Measurements from ENCODE around the gene DPF1. TPM values are rescaled to one million over a fixed set of nuclear protein-coding genes. Genes with fewer than 3 reads are reported as not detected.

The DPF1 gene
- total RNA-seq, 2 donors from 2014 or later = 1.8 TPM; not detected in 1

DNA sequence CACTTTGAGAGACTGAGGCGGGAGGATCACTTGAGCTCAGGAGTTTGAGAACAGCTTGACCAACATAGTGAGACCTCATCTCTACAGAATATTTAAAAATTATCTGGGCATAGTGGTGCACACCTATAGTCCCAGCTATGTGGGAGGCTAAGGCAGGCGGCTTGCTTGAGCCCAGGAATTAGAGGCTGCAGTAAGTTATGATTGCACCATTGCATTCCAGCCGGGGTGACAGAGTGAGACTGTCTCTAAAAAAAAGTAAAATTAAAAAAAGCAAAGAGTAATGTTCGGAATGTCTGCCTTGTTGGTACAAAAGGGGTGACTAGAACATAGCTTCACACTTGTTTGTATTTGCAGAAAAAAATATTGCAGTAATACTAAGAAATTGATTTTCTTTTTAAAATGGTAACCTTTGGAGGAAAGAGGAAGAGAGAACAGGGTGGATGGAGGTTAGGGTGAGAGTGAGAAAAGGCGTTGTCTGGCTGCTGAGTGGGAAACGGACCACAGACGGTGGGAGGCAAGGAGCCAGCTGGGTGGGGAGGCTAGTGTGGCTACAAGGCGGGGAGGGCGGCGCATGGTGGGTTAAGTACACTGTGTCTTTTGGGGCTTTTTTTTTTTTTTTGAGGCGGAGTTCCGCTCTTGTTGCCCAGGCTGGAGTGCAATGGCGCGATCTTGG is 21.9 kb upstream of the DPF1 start:
- no peaks in the 10 kb centered on the region for H3K4me1 ChIP-seq (replicated peaks)
- intact Hi-C loops (cut with DNase I) = loop anchor here (2.0 kb wide), 1 partner anchor 89 kb away; the partner anchor contains the start of gene CATSPERG
- TF ChIP-seq, protein P1, sequence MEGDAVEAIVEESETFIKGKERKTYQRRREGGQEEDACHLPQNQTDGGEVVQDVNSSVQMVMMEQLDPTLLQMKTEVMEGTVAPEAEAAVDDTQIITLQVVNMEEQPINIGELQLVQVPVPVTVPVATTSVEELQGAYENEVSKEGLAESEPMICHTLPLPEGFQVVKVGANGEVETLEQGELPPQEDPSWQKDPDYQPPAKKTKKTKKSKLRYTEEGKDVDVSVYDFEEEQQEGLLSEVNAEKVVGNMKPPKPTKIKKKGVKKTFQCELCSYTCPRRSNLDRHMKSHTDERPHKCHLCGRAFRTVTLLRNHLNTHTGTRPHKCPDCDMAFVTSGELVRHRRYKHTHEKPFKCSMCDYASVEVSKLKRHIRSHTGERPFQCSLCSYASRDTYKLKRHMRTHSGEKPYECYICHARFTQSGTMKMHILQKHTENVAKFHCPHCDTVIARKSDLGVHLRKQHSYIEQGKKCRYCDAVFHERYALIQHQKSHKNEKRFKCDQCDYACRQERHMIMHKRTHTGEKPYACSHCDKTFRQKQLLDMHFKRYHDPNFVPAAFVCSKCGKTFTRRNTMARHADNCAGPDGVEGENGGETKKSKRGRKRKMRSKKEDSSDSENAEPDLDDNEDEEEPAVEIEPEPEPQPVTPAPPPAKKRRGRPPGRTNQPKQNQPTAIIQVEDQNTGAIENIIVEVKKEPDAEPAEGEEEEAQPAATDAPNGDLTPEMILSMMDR (IDR thresholded peaks at IDR 0.05) = no peak
- TF ChIP-seq POLR2AphosphoS5 (IDR thresholded peaks at IDR 0.05) (no peak), POLR2A (IDR thresholded peaks at IDR 0.05) (no peak)

DNA sequence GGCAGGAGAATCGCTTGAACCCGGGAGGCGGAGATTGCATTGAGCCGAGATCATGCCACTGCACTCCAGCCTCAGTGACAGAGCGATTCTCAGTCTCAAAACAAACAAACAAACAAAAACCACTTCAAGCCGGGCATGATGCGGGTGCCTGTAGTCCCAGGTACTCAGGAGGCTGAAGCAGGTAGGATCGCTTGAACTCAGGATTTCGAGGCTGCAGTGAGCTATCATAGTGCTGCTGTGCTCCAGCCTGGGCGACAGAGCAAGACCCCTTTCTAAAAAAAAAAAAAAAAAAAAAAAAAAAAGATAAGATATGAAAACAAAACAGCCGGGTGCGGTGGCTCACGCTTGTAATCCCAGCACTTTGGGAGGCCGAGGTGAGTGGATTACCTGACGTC is 19.3 kb upstream of the DPF1 start:
- H3K36me3 ChIP-seq = no peaks in the 10 kb centered on the region
- H3K4me3 ChIP-seq = no peak overlapping the region
- TF ChIP-seq POLR2A (IDR thresholded peaks at IDR 0.05) (no peak), POLR2AphosphoS5 (IDR thresholded peaks at IDR 0.05) (no peak)
- TF ChIP-seq, protein P1 (IDR thresholded peaks at IDR 0.05) = no peak
- no peaks in the 10 kb centered on the region for H3K9me3 ChIP-seq
- no peaks in the 10 kb centered on the region for H3K4me1 ChIP-seq (replicated peaks)
- DNase-seq (ENCODE audit: low spot score) = no peak
- H3K27ac ChIP-seq = no peak overlapping the region
- H3K27me3 ChIP-seq (replicated peaks; ENCODE audit: insufficient read depth) = no peaks in the 10 kb centered on the region
- intact Hi-C loops (cut with DNase I) = no loop called here
- 73% methylated on average over 15 of the region's 15 CpGs for WGBS

More for the DNA sequence above, 21.9 kb upstream of the DPF1 start:
- Histone ChIP-seq H3K27me3 (replicated peaks; ENCODE audit: insufficient read depth) (no peaks in the 10 kb centered on the region), H3K27ac (no peak overlapping the region), H3K9me3 (no peaks in the 10 kb centered on the region), H3K4me3 (no peak overlapping the region), H3K36me3 (no peaks in the 10 kb centered on the region)
- DNase-seq (ENCODE audit: low spot score) = no peak
- 62% methylated on average over 14 of the region's 14 CpGs for WGBS

DNA sequence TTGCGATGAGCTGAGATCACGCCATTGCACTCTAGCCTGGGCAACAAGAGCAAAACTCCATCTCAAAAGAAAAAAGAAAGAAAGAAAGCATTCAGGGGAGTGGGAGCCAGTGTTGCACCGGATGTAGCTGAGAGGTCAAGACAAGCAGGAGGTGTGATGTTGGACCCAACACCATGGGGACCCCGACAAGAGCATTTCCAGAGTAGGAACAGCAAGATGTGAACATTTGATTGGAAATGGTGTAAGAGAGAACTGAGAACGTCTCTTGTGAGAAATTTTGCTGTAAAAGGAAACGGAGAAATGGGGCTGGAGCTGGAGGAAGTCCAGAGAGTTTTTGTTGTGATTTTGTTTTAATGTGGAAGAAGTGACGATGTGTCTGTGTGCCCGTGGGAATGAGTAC is 15.8 kb upstream of the DPF1 start:
- H3K27ac ChIP-seq = no peak overlapping the region
- 55% methylated on average over 8 of the region's 8 CpGs for WGBS
- H3K36me3 ChIP-seq = no peaks in the 10 kb centered on the region
- no peaks in the 10 kb centered on the region for H3K9me3 ChIP-seq
- H3K27me3 ChIP-seq (replicated peaks; ENCODE audit: insufficient read depth) = no peaks in the 10 kb centered on the region
- no peak overlapping the region for H3K4me3 ChIP-seq
- TF ChIP-seq, protein P1 (IDR thresholded peaks at IDR 0.05) = no peak
- TF ChIP-seq POLR2AphosphoS5 (IDR thresholded peaks at IDR 0.05) (no peak), POLR2A (IDR thresholded peaks at IDR 0.05) (no peak)
- intact Hi-C loops (cut with DNase I) = loop anchor here (10.0 kb wide), 1 partner anchor 95 kb away; no protein-coding TSS in a partner anchor
- H3K4me1 ChIP-seq (replicated peaks) = no peaks in the 10 kb centered on the region
- no peak for DNase-seq (ENCODE audit: low spot score)

DNA sequence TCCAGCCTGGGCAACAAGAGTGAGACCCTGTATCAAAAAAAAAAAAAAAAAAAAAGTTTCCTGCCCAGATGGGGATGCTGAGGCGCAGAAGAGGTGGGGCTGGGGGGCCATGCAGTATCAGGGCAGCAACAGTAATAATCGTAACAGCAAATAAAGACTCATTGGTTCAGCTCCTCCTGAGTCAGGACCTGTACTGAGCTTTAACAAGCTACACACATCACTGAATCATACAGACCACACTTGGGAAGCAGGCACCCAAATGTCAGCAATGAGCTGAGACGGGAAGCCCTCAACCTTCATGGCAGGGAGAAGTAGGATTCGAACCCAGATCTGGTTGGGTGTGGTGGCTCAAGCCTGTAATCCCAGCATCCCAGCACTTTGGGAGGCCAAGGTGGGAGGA is 10.6 kb upstream of the DPF1 start:
- Histone ChIP-seq H3K27ac (no peak overlapping the region), H3K27me3 (replicated peaks; ENCODE audit: insufficient read depth) (no peaks in the 10 kb centered on the region), H3K4me3 (no peak overlapping the region), H3K4me1 (replicated peaks) (no peaks in the 10 kb centered on the region), H3K9me3 (no peaks in the 10 kb centered on the region), H3K36me3 (no peaks in the 10 kb centered on the region)
- TF ChIP-seq, protein P1 (IDR thresholded peaks at IDR 0.05) = no peak
- TF ChIP-seq POLR2A (IDR thresholded peaks at IDR 0.05) (no peak), POLR2AphosphoS5 (IDR thresholded peaks at IDR 0.05) (no peak)
- DNase-seq (ENCODE audit: low spot score) = no peak
- intact Hi-C loops (cut with DNase I) = loop anchor here (10.0 kb wide), 1 partner anchor 90 kb away; no protein-coding TSS in a partner anchor
- 93% methylated on average over 4 of the region's 4 CpGs for WGBS

DNA sequence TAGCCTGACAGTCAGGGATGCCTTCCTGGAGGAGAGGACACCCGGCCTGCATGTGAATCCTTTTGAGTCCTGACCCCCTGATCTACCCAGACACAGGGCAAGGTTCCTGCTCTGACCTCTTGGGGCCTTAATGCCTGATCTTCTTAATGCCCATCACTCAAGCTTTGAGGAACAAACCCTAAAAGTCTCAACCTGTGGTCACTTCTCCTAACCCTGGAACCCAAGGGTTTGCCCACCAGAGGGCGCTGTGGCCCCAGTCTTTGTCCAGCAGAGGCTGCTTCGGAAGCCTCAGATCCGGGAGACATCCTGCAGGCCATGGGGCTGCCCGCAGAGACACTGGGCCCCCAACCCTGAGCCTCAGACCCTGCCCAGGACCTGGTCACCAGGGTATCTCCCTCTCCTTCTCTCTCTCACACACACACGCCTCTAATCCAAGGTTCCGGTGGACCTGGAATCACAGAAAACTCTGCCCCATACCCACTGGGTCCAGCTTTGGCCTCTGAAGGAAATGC is 9.8 kb upstream of the DPF1 start:
- Histone ChIP-seq H3K36me3 (no peaks in the 10 kb centered on the region), H3K4me1 (replicated peaks) (peaks cover 5% of the 10 kb centered on the region), H3K27me3 (replicated peaks; ENCODE audit: insufficient read depth) (no peaks in the 10 kb centered on the region), H3K4me3 (no peak overlapping the region), H3K9me3 (no peaks in the 10 kb centered on the region), H3K27ac (no peak overlapping the region)
- intact Hi-C loops (cut with DNase I) = loop anchor here (10.0 kb wide), 1 partner anchor 89 kb away; no protein-coding TSS in a partner anchor
- TF ChIP-seq POLR2A (IDR thresholded peaks at IDR 0.05) = no peak
- TF ChIP-seq, protein P1 (IDR thresholded peaks at IDR 0.05) = peak; percentile 32 to 76 (median 70)
- TF ChIP-seq POLR2AphosphoS5 (IDR thresholded peaks at IDR 0.05) = peak; percentile 17
- DNase-seq (ENCODE audit: low spot score) = peak; percentile 47
- WGBS = 45% methylated on average over 6 of the region's 7 CpGs
